Measurements from ENCODE around the gene WASHC2A. TPM values are rescaled to one million over a fixed set of nuclear protein-coding genes. Genes with fewer than 3 reads are reported as not detected.
"Not testable (repeated sequence)": the region's sequence is repeated elsewhere in the genome, so short reads cannot be mapped to it uniquely, and the experiment has no call there.

WASHC2A gene
- total and polyA plus RNA-seq, 2 of the 4 experiments (the other 2 are of a cell fraction), result 22.6 to 29.4 TPM

DNA sequence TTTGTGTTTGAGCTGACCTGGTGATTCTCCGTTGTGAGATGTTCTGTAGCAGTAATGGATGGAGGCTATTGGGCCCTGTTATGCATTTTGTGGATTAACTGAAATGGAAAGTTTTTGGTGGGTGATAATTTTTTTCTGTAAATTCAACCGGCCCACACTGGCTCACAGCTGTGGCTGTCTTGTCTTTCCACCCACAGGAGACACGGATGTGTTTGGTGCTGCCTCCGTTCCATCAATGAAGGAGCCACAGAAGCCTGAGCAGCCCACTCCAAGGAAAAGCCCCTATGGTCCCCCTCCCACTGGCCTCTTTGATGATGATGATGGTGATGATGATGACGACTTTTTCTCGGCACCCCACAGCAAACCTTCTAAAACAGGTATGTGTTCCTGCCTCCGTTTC lies 27.6 kb downstream of the WASHC2A start:
- H3K27ac ChIP-seq (ENCODE audit: insufficient read depth, low read length); H4K20me1 ChIP-seq (ENCODE audit: insufficient read depth, low read length); H4K91ac ChIP-seq (ENCODE audit: insufficient read depth, low read depth, low read length); H2AK5ac ChIP-seq (ENCODE audit: low read depth, low read length); H2BK15ac ChIP-seq (ENCODE audit: low read depth, low read length); ATAC-seq (ENCODE audit: low read depth); H2BK120ac ChIP-seq (ENCODE audit: low read depth, low read length); H3K36me3 ChIP-seq (ENCODE audit: control insufficient read depth, insufficient read depth, low read length); H3K9me1 ChIP-seq (ENCODE audit: insufficient read depth, low read length); H3K18ac ChIP-seq (ENCODE audit: low read depth, low read length); H4K8ac ChIP-seq (ENCODE audit: low read depth in 2 of 2, low read length in 2 of 2); H3K9me3 ChIP-seq (ENCODE audit: control insufficient read depth, insufficient read depth, low read length); BruUV-seq (replicated peaks); in situ Hi-C loops (cut with MboI; ENCODE audit: low sequenced_read_pairs); intact Hi-C loops (cut with micrococcal nuclease); H2BK20ac ChIP-seq (ENCODE audit: low read depth, low read length); H3K4me2 ChIP-seq (ENCODE audit: low read depth, low read length); DNase-seq; dilution Hi-C loops (cut with HindIII; ENCODE audit: low sequenced_read_pairs, unreplicated experiment); CTCF ChIA-PET; H4K5ac ChIP-seq (ENCODE audit: low read depth, low read length); H3K56ac ChIP-seq (ENCODE audit: extremely low read depth, insufficient read depth, low read length); H3K4me1 ChIP-seq (ENCODE audit: control insufficient read depth, insufficient read depth, low read length); H3K9ac ChIP-seq (ENCODE audit: low read depth, low read length); H3K23ac ChIP-seq (ENCODE audit: low read depth, low read length); POLR2A ChIA-PET (ENCODE audit: unreplicated experiment); H3K79me1 ChIP-seq (ENCODE audit: low read depth in 1 of 2, low read length in 2 of 2); H2BK5ac ChIP-seq (ENCODE audit: low read depth, low read length, poor library complexity, severe bottlenecking); H2AK9ac ChIP-seq (replicated peaks; ENCODE audit: low read depth, low read length, poor library complexity); H2AFZ ChIP-seq (replicated peaks; ENCODE audit: low read length, poor library complexity); H3K4ac ChIP-seq (ENCODE audit: low read depth, low read length); H3K27me3 ChIP-seq (ENCODE audit: control insufficient read depth, insufficient read depth, low read length); H3K14ac ChIP-seq (replicated peaks; ENCODE audit: low read depth, low read length); H3K4me3 ChIP-seq (ENCODE audit: insufficient read depth, low read depth, low read length): not testable (repeated sequence)
- WGBS, 2 experiments (ENCODE audit: extremely low coverage in 2 of 2, insufficient read length in 1 of 2), result no CpG with 5 or more reads among the region's 7 CpGs

DNA sequence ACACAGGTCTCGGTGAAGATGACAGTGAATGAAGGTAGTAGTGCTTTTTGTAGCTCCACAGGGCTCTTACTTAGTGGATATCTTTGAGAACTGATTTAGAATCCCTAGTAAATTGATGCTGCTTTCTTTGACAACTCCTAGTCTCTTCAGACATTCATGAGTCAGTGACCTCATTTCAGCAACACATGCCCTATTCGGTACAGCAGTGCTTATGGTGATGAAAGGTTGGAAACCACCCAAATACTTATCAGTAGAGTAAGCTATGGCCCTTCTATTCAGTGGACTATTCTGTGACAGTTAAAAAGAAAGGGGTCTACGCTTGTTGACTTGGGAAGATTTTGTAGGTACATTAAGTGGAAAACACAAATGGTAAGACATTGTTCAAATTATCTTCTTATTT lies 29.0 kb downstream of the WASHC2A start:
- H3K27me3 ChIP-seq (ENCODE audit: control insufficient read depth, insufficient read depth, low read length); H3K9me3 ChIP-seq (ENCODE audit: control insufficient read depth, insufficient read depth, low read length); H3K56ac ChIP-seq (ENCODE audit: extremely low read depth, insufficient read depth, low read length); H3K23ac ChIP-seq (ENCODE audit: low read depth, low read length); H3K79me1 ChIP-seq (ENCODE audit: low read depth in 1 of 2, low read length in 2 of 2); H2AK9ac ChIP-seq (replicated peaks; ENCODE audit: low read depth, low read length, poor library complexity); H3K14ac ChIP-seq (replicated peaks; ENCODE audit: low read depth, low read length); H2BK120ac ChIP-seq (ENCODE audit: low read depth, low read length); in situ Hi-C loops (cut with MboI; ENCODE audit: low sequenced_read_pairs); H3K4me1 ChIP-seq (ENCODE audit: control insufficient read depth, insufficient read depth, low read length); BruUV-seq (replicated peaks); H2AK5ac ChIP-seq (ENCODE audit: low read depth, low read length); H2BK15ac ChIP-seq (ENCODE audit: low read depth, low read length); H3K4me2 ChIP-seq (ENCODE audit: low read depth, low read length); H3K9ac ChIP-seq (ENCODE audit: low read depth, low read length); H3K18ac ChIP-seq (ENCODE audit: low read depth, low read length); H4K91ac ChIP-seq (ENCODE audit: insufficient read depth, low read depth, low read length); H2BK20ac ChIP-seq (ENCODE audit: low read depth, low read length); H3K27ac ChIP-seq (ENCODE audit: insufficient read depth, low read length); H2BK5ac ChIP-seq (ENCODE audit: low read depth, low read length, poor library complexity, severe bottlenecking); DNase-seq; H4K20me1 ChIP-seq (ENCODE audit: insufficient read depth, low read length); CTCF ChIA-PET; H3K36me3 ChIP-seq (ENCODE audit: control insufficient read depth, insufficient read depth, low read length); H4K5ac ChIP-seq (ENCODE audit: low read depth, low read length); H3K4ac ChIP-seq (ENCODE audit: low read depth, low read length); POLR2A ChIA-PET (ENCODE audit: unreplicated experiment); H3K9me1 ChIP-seq (ENCODE audit: insufficient read depth, low read length); H4K8ac ChIP-seq (ENCODE audit: low read depth in 2 of 2, low read length in 2 of 2); intact Hi-C loops (cut with micrococcal nuclease); dilution Hi-C loops (cut with HindIII; ENCODE audit: low sequenced_read_pairs, unreplicated experiment); H2AFZ ChIP-seq (replicated peaks; ENCODE audit: low read length, poor library complexity); H3K4me3 ChIP-seq (ENCODE audit: insufficient read depth, low read depth, low read length): not testable (repeated sequence)
- WGBS, 2 experiments (ENCODE audit: extremely low coverage in 2 of 2, insufficient read length in 1 of 2), result no CpG with 5 or more reads among the region's 3 CpGs
- peak; percentile 97 for ATAC-seq (ENCODE audit: low read depth)
